ENCODE results near the gene SENP1.

Gene SENP1

DNA sequence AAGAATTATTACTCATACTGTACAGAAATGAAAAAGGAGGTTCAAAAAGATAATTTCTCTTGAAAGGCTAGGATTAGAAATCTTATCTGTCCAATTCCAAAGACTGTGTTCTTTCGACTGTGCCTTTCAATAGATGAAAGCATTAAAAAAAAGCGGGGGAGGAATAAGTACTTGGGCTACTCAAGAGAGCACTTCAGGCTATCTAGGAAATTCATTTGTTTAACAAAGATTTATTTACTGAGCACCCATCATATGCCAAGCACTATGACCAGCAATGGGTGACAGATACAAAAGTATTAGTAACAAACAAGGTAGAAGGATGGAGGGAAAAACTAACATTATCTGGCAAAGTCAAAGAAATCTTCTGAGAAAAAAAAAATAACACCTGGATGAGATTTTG lies 37.4 kb downstream of the SENP1 start:
- DNase-seq (ENCODE audit: low read depth in 1 of 2, low spot score in 1 of 2): no peak

- DNase-seq (ENCODE audit: low read depth in 1 of 2, low spot score in 1 of 2): no peak
Measured at GRCh38 chr12:48067250-48067938, 38.5 kb downstream of the SENP1 start.

- DNase-seq (ENCODE audit: low read depth in 1 of 2, low spot score in 1 of 2): no peak
Measured at GRCh38 chr12:48065041-48065440, 40.8 kb downstream of the SENP1 start.

DNA sequence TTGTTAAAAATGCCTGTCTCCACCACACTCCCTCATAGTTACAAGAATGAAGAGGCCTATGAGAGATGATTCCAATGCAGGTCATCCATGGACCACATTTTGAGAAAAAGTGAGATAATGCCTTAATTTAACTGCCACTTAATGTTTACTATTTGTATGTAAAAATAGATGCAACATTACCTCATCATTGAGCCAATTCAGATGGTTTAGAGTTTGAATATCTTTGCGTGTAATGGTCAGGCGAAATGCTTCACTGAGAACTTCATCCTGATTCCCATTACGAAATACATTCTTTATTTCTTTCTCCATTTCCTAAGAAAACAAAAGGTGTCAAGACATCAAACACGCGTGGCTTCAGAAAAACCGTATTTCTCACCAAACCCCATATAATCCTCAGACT lies 42.3 kb downstream of the SENP1 start:
- no peak for DNase-seq (ENCODE audit: low read depth in 1 of 2, low spot score in 1 of 2)

GRCh38 chr12:48061938-48062719 lies 43.8 kb downstream of the SENP1 start:
- no peak for DNase-seq (ENCODE audit: low read depth in 1 of 2, low spot score in 1 of 2)

DNA sequence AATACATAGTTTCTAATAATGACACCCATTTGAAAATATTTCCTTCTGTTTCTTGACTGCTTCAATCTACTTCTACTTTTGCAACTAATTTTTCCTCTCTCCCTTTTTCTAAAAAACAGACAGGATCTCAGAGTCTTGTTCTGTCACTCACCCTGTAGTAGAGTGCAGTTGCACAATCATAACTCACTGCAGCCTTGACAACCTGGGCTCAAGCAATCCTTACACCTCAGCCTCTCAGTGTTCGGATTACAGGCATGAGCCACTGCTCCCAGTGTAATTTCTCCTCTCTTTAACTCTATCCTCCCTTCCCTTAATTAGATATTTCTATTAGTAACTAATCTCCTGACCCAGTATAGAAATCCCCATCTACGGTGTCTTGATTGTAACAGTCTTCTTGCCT lies 45.4 kb downstream of the SENP1 start:
- DNase-seq (ENCODE audit: low read depth in 1 of 2, low spot score in 1 of 2): no peak

GRCh38 chr12:48058771-48059170 lies 47.1 kb downstream of the SENP1 start:
- no peak for DNase-seq (ENCODE audit: low read depth in 1 of 2, low spot score in 1 of 2)

DNA sequence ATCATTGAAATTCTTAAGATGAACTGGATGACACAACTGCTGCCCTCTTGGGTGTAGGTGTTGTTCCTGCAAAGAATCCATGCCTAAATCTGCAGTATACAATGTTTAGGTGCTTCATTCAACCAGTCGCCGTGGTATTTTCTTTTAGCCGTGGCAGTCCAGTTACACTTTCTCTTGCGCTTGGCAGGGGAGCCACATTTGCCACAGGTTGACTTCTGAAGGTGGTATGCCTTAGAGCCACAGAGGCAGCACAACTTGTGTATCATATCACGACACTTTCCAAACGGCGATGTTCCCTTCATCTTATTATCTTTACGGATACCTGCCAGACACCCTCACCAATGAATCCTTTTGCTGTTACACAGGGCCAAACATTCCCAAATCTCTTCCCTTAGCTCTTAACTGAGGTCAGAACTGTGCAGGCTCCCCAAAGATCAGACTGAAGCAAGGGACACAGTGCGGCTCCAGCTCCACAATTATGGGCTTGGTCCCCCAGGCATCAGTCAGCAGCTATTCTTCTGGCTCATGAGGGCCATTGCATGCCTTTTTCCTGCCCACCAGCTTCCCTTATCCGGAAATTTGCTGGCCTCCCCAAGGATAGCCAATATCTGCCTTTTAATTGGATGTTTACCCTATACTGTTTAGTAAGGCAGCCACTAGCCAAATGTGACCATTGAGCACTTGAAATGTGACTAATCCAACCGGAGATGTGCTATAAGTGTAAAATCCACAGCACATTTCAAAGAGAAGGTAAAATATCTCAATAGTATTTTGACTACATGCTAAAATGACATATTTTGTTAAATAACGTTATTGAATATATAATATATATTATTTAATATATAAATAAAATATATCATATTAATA lies 50.7 kb downstream of the SENP1 start:
- no peak for DNase-seq (ENCODE audit: low read depth in 1 of 2, low spot score in 1 of 2)

DNA sequence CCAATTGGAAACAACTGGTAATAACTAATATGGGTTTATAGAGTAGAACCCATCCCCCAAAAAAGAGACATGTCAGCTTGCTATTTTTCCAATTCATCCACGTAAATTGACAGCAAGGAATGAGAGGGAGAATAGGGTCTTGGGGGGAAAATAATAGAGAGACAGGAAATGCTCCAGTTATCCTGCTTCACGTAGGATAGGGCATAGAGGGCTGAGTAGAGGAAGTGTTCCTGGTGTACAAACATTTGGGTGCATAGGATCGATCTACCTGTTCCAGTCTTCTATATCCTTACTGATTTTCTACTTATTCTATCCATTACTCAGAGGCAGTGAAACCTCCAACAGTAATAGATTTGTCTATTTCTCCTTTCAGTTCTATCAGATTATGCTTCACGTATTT lies 52.0 kb downstream of the SENP1 start:
- no peak for DNase-seq (ENCODE audit: low read depth in 1 of 2, low spot score in 1 of 2)

- no peak for DNase-seq (ENCODE audit: low read depth in 1 of 2, low spot score in 1 of 2)
Measured at GRCh38 chr12:48053122-48053521, 52.8 kb downstream of the SENP1 start.

DNA sequence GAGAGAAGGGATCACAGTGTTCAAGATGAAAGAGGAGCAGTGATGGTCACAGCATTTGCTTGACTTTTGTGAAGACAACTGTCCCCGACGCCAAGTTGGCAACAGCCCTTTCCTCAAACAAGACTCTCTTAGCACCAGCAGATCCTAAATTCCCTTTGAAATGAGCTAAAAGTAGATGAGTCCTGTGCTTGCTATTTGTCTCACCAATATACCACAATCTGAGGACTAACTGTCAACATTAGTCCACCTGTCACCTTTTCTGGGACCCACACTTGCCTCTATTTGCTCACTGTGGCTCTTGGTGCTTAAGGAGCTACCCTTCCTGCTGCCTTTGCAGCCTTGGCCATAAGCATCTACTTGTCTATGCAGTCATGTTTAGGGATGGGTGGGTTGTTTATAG lies 54.2 kb downstream of the SENP1 start:
- no peak for DNase-seq (ENCODE audit: low read depth in 1 of 2, low spot score in 1 of 2)

DNA sequence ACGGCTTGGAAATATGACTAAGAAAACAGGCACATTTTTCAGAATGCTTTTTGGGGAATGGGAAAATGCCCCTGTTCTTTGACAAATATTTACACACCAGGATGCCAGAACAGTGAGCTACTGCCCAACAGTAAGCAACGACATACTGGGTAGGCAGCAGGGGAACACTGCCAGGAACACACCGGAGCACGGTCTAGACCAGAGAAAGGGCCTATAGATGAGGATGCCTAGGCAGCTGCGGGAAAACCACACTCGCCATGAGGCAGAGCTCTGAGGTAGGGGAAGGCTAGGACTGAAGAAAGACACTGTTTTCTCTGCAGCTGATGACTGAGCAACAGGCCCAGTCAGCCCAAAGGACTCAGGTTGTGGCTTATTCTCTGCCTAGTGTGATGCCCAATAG lies 55.7 kb downstream of the SENP1 start:
- no peak for DNase-seq (ENCODE audit: low read depth in 1 of 2, low spot score in 1 of 2)

- no peak for DNase-seq (ENCODE audit: low read depth in 1 of 2, low spot score in 1 of 2)
Measured at GRCh38 chr12:48045965-48046518, 59.8 kb downstream of the SENP1 start.

DNA sequence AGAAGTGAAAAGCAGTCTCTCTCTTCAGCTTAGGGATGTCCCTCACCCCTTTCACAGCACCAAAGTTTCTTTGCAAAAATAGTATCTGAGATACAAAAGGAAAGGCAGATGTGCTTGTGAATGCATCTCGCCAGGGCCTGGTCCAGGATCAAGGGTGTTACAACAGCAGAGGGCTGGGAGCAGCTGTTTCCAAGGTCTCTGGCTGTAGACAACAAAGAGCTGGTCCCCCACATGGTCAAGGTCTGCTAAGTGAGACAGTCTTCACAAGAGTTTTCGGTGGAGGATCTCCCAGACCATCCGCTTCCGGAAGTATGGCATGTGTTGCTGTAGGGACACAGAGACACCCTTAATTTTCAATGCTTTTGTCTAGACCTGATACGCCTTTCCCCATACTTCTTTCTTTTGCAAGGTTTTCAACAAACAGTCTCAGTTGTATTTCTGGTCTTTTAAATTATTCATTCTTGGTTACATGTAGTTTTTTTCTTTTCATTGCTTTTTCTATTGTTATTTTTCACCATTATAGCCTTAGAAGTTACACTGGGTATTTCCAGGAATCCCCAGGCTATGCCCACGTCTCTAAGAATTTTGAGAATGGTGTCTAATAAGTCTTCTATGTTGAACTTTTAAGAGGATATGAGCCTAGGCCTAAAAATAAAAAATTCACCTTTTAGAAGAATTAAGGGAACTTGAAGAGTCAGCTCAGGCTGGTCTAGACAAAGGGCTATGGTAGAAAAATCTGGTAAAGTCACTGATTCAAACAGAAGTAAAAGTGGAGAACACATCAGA lies 60.6 kb downstream of the SENP1 start:
- no peak for DNase-seq (ENCODE audit: low read depth in 1 of 2, low spot score in 1 of 2)

DNA sequence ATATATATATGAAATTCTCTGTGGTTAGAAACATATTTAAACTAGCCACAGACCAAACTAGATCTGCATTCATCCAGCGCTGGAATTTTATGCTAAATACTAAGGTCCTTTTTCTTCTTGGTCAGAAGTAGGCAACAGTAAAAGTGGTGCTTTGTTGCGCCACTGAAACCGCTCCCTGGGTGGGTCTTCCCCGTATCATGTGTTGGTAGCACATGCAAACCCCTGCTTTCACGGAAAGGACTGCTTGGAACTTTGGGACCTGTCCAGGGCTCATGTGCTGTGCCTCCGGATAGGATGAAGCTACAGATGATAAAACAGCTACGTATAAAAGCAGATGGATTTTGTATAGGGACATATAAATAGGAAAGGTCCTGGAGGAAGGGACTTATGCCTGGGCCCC lies 61.5 kb downstream of the SENP1 start:
- DNase-seq (ENCODE audit: low read depth in 1 of 2, low spot score in 1 of 2): no peak

DNA sequence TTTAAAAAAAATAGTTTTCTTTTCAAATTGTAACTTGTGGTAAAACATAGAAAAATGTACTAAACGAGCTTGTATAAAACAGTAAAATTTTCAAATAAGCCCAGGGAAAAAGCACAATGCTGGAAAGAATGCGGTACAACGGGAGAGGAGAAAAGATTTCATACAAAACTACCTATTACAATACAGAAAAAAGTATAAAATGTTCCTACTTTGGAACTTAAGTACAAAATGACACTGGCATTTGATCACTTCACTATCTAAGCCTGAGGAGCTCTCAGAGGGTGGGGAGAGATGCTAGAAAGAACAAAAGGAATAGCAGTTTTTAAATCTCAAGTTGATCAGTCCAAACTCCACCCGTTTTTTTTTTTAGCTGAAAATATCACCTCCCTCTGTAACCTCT lies 62.1 kb downstream of the SENP1 start:
- no peak for DNase-seq (ENCODE audit: low read depth in 1 of 2, low spot score in 1 of 2)

- DNase-seq (ENCODE audit: low read depth in 1 of 2, low spot score in 1 of 2): no peak
Measured at GRCh38 chr12:48041591-48042423, 64.1 kb downstream of the SENP1 start.

GRCh38 chr12:48040354-48040753 lies 65.5 kb downstream of the SENP1 start:
- DNase-seq (ENCODE audit: low read depth in 1 of 2, low spot score in 1 of 2): no peak

GRCh38 chr12:48039151-48039550 lies 66.7 kb downstream of the SENP1 start:
- no peak for DNase-seq (ENCODE audit: low read depth in 1 of 2, low spot score in 1 of 2)

- DNase-seq (ENCODE audit: low read depth in 1 of 2, low spot score in 1 of 2): no peak
Measured at GRCh38 chr12:48038085-48038484, 67.8 kb downstream of the SENP1 start.
